HepG2 (cell line): ENCODE results near the gene TTBK2. TPM values are rescaled to one million over a fixed set of nuclear protein-coding genes. Genes with fewer than 3 reads are reported as not detected.

ENCODE experiments used
- ATF2 ChIP-seq: sonication (generic); formaldehyde crosslinking; IDR thresholded peaks from 2 replicates; pipeline ENCODE4 v1.4.0; 2020; ENCODE audit warnings: missing genetic modification reagents
- ATM ChIP-seq: fragments of 450-650 bp; IDR thresholded peaks from 2 replicates; pipeline ENCODE4 v1.7.1; 2017; ENCODE audit warnings: mild to moderate bottlenecking, borderline replicate concordance
- FOSL1 ChIP-seq: sonication (generic); formaldehyde crosslinking; IDR thresholded peaks from 2 replicates; pipeline ENCODE4 v1.9.0; 2021; ENCODE audit warnings: missing genetic modification reagents, borderline replicate concordance
- FOXO1 ChIP-seq: sonication (generic); formaldehyde crosslinking; IDR thresholded peaks from 2 replicates; pipeline ENCODE4 v1.4.0; 2020; ENCODE audit warnings: missing genetic modification reagents
- FUBP1 ChIP-seq: sonication (generic); formaldehyde crosslinking; IDR thresholded peaks from 2 replicates; pipeline ENCODE4 v1.5.1; 2020; ENCODE audit warnings: missing genetic modification reagents, mild to moderate bottlenecking, borderline replicate concordance
- KLF11 ChIP-seq: IDR thresholded peaks from 2 replicates; pipeline ENCODE4 v1.6.1; 2016; ENCODE audit warnings: missing compliant biosample characterization
- KLF9 ChIP-seq: IDR thresholded peaks from 2 replicates; pipeline ENCODE4 v1.6.1; 2016; ENCODE audit warnings: low read depth
- MAFF ChIP-seq: IDR thresholded peaks from 2 replicates; pipeline ENCODE4 v1.6.1; 2011; ENCODE audit warnings: low read depth, low read length, improper control_type of control experiment
- MLX ChIP-seq: IDR thresholded peaks from 2 replicates; pipeline ENCODE4 v1.6.1; 2016
- NCOR1 ChIP-seq: fragments of 200-600 bp; sonication (generic); IDR thresholded peaks from 2 replicates; pipeline ENCODE4 v1.7.0; 2017; ENCODE audit warnings: antibody characterized with exemption, low read length, borderline replicate concordance
- SMAD9 ChIP-seq: sonication (generic); formaldehyde crosslinking; IDR thresholded peaks from 2 replicates; pipeline ENCODE4 v1.5.1; 2020; ENCODE audit warnings: mild to moderate bottlenecking, missing genetic modification reagents
- ZBTB25 ChIP-seq: IDR thresholded peaks from 2 replicates; pipeline ENCODE4 v1.6.1; 2018; ENCODE audit warnings: missing genetic modification reagents
- ZBTB42 ChIP-seq: sonication (generic); formaldehyde crosslinking; IDR thresholded peaks from 2 replicates; pipeline ENCODE4 v1.5.0; 2020; ENCODE audit warnings: mild to moderate bottlenecking, missing genetic modification reagents
- ZGPAT ChIP-seq: IDR thresholded peaks from 2 replicates; pipeline ENCODE4 v1.6.1; 2016; ENCODE audit warnings: mild to moderate bottlenecking
- ZNF12 ChIP-seq: sonication (generic); formaldehyde crosslinking; IDR thresholded peaks from 2 replicates; pipeline ENCODE4 v1.5.0; 2020; ENCODE audit warnings: missing genetic modification reagents
- ZNF263 ChIP-seq: sonication (generic); formaldehyde crosslinking; IDR thresholded peaks from 2 replicates; pipeline ENCODE4 v1.4.0; 2020; ENCODE audit warnings: missing genetic modification reagents
- ZNF383 ChIP-seq: sonication (generic); formaldehyde crosslinking; IDR thresholded peaks from 2 replicates; pipeline ENCODE4 v1.4.0; 2020; ENCODE audit warnings: missing genetic modification reagents, mild to moderate bottlenecking, borderline replicate concordance
- ZNF513 ChIP-seq: sonication (generic); formaldehyde crosslinking; conservative IDR thresholded peaks from 2 replicates; pipeline ENCODE4 v1.5.0; 2020; ENCODE audit warnings: missing genetic modification reagents
- ZNF570 ChIP-seq: sonication (generic); formaldehyde crosslinking; IDR thresholded peaks from 2 replicates; pipeline ENCODE4 v1.4.0; 2020; ENCODE audit warnings: mild to moderate bottlenecking, missing genetic modification reagents, borderline replicate concordance
- ZNF644 ChIP-seq: IDR thresholded peaks from 2 replicates; pipeline ENCODE4 v1.6.1; 2016; ENCODE audit warnings: low read depth
- ZNF816 ChIP-seq: sonication (generic); formaldehyde crosslinking; IDR thresholded peaks from 2 replicates; pipeline ENCODE4 v1.8.0; 2022; ENCODE audit warnings: missing genetic modification reagents, mild to moderate bottlenecking, borderline replicate concordance
- ZSCAN31 ChIP-seq: sonication (generic); formaldehyde crosslinking; IDR thresholded peaks from 2 replicates; pipeline ENCODE4 v1.5.0; 2020; ENCODE audit warnings: low read depth, mild to moderate bottlenecking, missing genetic modification reagents
- polyA plus RNA-seq, 8 experiments: library from polyadenylated mRNA; depleted of rRNA in 3 of 8; stranded (reverse) in 7 of 8; unstranded in 1 of 8; fragments of >200 nt; fragmentation: Illumina TruSeq in 4 of 8; extraction: Trizol in 4 of 8; gene quantifications; 2 replicates each; pipeline versions ENCODE4 v1.2.1 to v1.2.3, GENCODE V29; 2011 to 2016; ENCODE audit warnings: low read depth in 4 of 8, missing spikeins in 1 of 8, mixed read lengths in 1 of 8; ENCODE audit not compliant: insufficient read depth in 1 of 8
- total RNA-seq, 5 experiments: library from RNA; depleted of rRNA; stranded (reverse); fragments of >200 nt; fragmentation: Illumina TruSeq; extraction: Trizol; gene quantifications; 2 replicates each; pipeline ENCODE4 v1.2.3, GENCODE V29; 2016; ENCODE audit warnings: low read depth in 1 of 5

The TTBK2 gene
- total and polyA plus RNA-seq, 2 of the 13 experiments (the other 11 are each of a cell fraction or from before 2014, with no cell fraction given): 5.1 to 7.4 TPM

- TF ChIP-seq NCOR1: peak; percentile 29; the same call in 1 of the 2 replicates
- no peak for TF ChIP-seq MAFF
- TF ChIP-seq ATF2 (CRISPR knock-in tag): no peak
- no peak for TF ChIP-seq FUBP1 (CRISPR knock-in tag)
- no peak for TF ChIP-seq MLX
- TF ChIP-seq ZBTB25 (CRISPR knock-in tag): no peak
- no peak for TF ChIP-seq ZNF513 (CRISPR knock-in tag)
- TF ChIP-seq ZNF263: peak; percentile 34; the same call in 1 of the 2 replicates
- TF ChIP-seq ZNF12 (CRISPR knock-in tag): no peak
- no peak for TF ChIP-seq ZNF383
- no peak for TF ChIP-seq ATM
- no peak for TF ChIP-seq ZBTB42 (CRISPR knock-in tag)
- no peak for TF ChIP-seq FOSL1 (CRISPR knock-in tag)
- no peak for TF ChIP-seq ZSCAN31 (CRISPR knock-in tag)
- no peak for TF ChIP-seq ZNF816
- TF ChIP-seq ZGPAT (CRISPR knock-in tag): peak; percentile 32; the same call in 1 of the 2 replicates
- TF ChIP-seq FOXO1: no peak
- TF ChIP-seq ZNF644 (CRISPR knock-in tag): no peak
- TF ChIP-seq KLF9: no peak
- TF ChIP-seq KLF11 (CRISPR knock-in tag): no peak
- no peak for TF ChIP-seq ZNF570 (CRISPR knock-in tag)
- TF ChIP-seq SMAD9: no peak
Measured at GRCh38 chr15:42737529-42738328, 182.8 kb downstream of the TTBK2 start (continued).
